ENCODE results near the gene LDLRAP1.

Gene LDLRAP1

DNA sequence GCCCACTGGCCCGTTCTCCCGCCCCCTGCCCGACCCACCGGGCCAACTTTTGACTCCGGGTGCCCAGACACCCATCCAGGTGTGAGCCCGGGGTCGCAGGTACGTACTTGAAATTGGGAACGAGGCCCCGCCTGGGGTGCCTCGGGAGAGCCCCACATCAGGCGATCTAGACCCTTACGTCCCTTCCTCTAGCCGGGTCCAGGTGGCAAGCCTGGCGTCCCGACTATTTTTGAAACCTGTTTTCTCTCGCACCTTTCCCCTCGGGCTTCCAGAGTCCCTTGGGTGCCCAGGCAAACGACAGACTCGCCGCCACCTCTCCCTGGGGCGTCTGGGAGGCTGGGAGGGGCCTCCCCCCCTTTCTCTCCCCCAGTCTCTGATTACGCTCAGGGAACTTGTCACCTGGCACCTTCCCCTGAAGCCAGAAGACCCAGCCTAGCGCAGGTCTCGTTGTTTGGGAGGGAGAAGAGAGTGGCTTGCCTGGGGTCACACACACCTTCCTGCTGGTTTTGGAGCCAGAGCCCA is 898 bp downstream of the LDLRAP1 start:
- no peak for DNase-seq (ENCODE audit: low read depth in 2 of 2)

GRCh38 chr1:25544819-25545218 is 1.4 kb downstream of the LDLRAP1 start:
- no peak for DNase-seq (ENCODE audit: low read depth in 2 of 2)

- no peak for DNase-seq (ENCODE audit: low read depth in 2 of 2)
Observed at GRCh38 chr1:25545767-25546166, 2.4 kb downstream of the LDLRAP1 start.

- DNase-seq (ENCODE audit: low read depth in 2 of 2): no peak
Observed at GRCh38 chr1:25546193-25546592, 2.8 kb downstream of the LDLRAP1 start.

DNA sequence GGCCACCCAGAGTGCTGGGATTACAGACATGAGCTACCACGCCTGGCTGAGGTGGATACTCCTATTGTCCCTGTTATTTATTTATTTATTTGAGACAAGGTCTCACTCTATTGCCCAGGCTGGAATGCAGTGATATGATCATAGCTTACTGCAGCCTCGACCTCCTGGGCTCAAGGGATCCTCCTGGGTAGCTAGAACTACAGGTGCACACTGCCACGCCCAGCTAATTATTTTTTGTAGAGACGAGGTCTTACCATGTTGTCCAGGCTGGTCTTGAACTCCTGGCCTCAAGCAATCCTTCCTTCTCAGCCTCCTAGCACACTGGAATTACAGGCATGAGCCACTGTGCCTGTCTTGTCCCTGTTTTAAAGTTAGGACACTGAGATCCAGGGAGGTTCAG is 5.2 kb downstream of the LDLRAP1 start:
- DNase-seq (ENCODE audit: low read depth in 2 of 2): no peak

DNA sequence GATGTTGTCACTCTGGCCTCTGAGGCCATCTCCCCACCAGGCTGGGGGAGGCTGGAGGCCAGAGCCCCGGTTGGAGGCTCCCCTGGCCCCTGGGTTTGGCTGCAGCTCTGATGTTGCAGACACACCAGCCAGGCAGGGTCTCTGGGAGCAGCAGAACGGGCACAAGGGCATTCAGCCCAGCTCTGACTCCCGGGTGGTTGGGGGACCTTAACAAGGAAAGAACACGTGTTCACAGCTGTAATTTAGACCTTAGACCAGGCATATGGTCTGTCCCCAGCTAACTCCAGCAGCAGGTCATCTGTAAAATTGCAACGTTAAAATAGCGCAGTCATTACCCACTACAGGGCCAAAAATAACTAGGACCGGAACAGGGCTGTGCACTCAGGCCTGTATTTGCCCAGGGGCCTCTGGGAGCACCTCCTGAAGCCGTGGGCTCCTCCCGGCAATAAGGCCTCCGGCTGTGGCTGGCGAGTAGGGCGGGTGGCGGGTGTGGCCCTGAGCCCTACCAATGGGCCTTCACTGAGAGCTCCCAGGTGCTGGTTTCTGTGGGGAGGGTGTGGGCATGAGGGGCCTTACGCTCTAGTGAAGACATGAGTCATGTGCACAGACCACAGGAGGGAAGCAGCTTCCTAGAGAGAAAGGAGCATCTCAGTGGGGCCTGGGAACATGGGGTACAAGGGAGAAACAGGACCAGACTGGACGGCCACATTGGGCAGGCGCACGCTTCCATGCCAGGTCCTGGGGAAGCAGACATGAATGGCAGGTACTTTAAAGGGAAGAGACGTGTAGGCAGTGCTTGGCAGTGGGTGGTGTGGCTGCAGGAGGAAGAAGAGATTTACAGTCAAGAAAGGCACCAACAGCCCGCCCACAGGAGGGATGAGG is 6.1 kb downstream of the LDLRAP1 start:
- peak; percentile 34 to 64 for DNase-seq (ENCODE audit: low read depth in 2 of 2)

- DNase-seq (ENCODE audit: low read depth in 2 of 2): no peak
Observed at GRCh38 chr1:25550155-25550506, 6.7 kb downstream of the LDLRAP1 start.

DNA sequence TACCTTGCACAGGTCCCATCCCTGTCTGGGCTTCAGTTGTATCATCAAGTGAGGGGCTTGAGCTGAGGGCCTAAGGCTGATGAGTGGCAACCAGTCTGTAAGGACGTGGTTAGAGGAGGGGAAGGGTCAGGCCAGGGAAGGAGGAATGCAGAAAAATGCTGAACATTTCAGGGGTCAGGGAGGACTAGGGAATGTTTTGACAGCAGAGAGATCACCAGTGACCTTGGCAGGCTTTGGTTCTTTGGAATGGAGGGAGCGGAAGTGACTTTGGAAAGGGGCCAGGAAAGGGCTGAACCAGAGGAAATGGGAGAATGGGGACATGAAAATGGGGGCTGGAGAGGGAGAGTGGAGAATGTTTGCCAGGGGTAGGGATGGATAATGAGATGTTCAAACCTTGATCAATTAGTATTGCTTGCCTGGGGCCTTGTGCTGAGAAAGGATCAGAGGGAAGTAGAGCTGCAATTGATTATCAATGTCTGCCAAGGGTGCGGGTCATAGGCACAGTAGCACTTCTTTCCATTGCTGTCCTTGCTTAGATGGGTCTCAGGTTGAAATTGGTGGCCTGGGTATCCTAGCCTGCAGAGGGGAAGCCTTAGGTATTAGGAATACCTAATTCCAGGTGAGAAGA is 7.4 kb downstream of the LDLRAP1 start:
- no peak for DNase-seq (ENCODE audit: low read depth in 2 of 2)

DNA sequence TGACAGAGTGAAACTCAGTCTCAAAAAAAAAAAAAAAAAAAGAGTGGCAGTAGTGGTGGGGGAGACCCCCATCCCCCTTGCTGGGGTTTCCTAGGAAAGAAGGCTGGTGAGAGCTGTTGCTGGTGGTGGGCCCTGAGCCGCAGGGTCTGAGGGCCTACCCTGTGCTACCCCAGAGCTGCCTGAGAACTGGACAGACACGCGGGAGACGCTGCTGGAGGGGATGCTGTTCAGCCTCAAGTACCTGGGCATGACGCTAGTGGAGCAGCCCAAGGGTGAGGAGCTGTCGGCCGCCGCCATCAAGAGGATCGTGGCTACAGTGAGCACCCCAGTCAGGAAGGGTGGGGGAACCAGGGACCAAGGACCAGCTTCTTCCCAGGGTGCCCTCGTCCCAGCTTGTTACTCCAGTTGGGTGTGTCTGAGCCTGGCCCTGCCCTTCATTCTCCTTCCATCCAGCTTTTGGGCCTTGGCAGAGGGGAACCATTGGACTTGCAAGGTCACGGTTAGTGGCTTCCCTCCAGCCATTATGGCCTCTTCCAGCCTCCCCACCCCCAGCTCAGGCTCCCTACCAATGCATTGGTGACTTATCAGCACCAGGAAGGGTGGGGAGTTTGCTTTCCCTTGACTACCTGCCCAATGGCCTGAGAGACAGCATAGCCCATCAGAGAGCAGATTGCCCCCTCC is 10.5 kb downstream of the LDLRAP1 start:
- DNase-seq (ENCODE audit: low read depth in 2 of 2): no peak

DNA sequence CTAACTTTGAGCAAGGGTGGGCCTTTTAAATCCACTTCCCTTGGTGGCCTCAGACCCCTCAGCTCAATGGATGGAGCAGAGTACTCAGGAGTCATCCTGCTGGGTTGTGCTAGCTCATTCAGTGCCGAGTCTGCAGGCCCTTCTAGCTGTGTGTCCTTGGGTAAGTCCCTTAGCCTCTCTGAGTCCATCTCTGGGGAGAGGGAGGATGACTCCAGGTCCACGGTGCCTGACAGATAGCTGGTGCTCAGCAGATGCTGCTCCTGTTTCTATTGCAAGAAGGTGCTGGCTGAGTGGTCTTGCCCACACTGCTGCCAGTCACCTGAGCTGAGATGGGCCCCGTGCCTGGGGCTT is 11.0 kb downstream of the LDLRAP1 start:
- no peak for DNase-seq (ENCODE audit: low read depth in 2 of 2)

DNA sequence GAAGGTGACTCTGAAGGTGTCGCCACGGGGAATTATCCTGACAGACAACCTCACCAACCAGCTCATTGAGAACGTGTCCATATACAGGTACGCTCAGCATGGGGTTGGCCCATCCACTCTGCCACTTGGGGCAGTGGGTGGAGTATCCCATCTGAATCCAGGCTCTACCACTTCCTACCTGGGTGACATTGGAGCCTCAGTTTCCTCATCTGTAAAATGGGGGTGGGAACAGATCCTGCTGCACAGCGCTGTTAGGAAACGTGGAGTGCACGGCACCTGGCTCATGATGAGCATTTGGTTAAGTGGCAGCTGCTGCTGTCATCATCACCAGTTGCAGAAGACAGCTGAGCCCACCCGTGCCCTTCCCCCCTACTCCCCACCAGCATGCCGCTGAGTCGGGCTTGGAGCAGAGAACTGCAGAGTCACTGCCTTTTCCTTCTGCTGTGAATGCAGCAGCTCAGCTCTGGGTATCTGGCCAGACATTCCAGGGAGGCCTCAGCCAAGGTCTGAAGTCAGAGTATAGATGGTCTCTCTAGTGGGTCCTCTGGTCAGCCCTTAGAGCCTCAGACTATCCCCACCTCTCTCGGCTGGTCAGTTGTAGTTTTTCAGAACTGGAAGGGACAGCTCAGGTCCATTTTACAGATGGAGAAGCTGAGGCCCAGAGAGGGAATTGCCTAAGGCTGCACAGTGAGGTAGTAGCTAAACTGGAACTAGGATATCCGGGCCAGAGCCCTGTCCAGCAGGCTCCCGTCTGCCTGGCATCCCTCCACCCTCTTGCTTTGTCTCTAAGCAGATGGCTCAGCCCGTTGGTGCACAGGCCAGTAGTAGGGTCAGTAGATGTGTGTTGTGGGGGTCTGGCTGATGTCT is 11.7 kb downstream of the LDLRAP1 start:
- no peak for DNase-seq (ENCODE audit: low read depth in 2 of 2)

DNA sequence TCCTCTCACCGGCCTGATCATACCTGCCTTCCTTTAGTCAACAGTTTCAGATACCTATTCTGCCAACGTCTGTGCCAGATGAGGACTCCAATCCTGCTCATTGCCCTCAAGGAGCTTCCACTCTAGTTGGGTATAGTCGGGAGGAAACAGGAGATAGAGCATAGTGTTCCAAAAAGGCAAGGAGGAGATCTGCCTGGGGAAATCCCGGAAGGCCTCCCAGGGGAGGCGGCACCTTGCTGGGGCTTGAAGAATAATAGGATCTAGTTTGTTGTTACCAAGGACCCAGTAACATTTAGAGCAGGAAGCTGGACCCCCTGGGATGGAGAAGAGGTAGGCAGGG is 12.3 kb downstream of the LDLRAP1 start:
- DNase-seq (ENCODE audit: low read depth in 2 of 2): no peak

- DNase-seq (ENCODE audit: low read depth in 2 of 2): no peak
Observed at GRCh38 chr1:25556132-25556670, 12.8 kb downstream of the LDLRAP1 start.

DNA sequence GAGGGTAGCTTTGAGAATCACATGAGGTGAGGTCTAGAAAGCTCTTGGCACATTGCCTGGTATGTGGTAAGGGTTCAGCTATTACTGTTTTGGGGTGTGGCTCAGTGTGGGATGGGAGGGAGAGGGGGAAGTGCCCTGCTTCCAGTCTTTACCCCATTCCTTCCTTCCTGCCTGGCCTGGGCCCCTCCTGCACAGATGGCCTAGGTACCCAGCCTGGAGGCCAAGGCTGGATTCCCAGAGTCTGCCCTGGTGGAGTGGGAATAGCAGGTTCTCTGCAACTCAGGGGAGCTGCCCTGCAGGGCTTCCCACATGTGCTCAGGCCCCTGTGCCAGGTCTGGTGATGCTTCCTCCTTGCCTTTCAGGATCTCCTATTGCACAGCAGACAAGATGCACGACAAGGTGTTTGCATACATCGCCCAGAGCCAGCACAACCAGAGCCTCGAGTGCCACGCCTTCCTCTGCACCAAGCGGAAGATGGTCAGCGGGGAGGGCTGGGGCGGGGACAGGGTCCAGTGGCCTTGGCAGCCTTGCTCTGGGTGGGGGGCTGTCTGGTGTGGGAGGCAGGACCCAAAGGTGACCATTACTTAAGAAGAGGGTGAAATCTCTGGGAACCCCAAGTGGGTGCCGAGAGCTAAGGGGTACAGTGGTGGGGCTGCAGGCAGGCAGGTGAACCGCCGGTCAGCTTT is 13.5 kb downstream of the LDLRAP1 start:
- no peak for DNase-seq (ENCODE audit: low read depth in 2 of 2)

DNA sequence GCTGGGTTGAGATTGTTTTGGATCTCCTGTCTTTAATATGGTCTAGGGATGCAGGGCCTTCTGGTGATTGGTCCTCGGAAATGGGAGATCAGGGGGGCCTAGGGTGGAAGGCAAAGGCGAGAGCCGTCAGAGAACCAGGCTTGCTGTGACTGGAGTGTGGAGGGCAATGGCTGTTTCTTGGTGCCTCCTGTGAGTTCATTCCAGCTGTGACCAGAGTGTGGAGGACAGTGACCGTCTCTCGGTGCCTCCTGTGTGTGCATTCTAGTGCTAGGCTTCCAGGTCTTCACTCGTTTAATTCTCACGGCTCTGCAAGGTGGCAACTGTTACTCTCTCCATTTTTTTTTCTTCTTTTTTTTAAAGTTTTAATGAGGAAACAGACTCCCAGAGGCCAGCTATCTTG is 14.1 kb downstream of the LDLRAP1 start:
- DNase-seq (ENCODE audit: low read depth in 2 of 2): no peak

GRCh38 chr1:25559031-25559430 is 15.6 kb downstream of the LDLRAP1 start:
- DNase-seq (ENCODE audit: low read depth in 2 of 2): no peak

DNA sequence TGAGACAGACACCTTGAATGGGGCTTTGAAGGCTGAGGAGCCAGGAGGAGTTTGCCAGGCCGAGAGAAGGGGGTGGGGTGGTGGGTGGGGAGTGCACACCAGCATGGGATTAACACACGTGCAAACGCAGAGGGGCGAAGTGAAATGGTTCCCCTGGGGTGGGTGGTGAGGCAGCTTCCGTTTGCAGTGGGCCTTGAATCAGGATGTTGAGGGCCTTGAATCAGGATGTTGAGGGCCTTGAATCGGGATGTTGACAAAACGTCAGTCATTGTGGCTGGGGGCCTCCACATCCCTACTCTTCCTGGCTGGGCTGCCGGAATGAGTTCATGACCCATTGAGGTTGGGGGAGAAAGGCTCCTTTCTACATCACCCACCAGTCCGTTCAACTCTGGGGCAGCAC is 16.6 kb downstream of the LDLRAP1 start:
- DNase-seq (ENCODE audit: low read depth in 2 of 2): no peak

DNA sequence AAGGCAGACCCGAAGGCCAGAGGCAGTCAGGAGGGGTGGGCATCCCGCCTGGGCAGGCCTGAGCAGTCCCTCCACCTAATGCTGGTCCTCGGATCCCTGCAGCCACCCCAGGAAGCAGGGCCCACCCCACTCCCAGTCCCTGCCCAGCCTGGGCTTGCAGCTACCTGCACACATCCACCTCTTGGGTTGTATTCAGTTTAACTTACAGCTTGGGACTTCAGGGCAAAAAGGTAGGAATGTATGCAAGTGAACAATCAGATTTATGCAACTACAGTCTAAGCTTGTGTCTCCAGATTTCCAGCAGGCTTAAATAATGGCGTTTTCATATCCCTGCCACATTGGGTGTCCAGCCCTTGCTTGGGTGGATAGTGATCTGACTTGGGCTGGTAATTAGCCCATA is 17.4 kb downstream of the LDLRAP1 start:
- no peak for DNase-seq (ENCODE audit: low read depth in 2 of 2)

DNA sequence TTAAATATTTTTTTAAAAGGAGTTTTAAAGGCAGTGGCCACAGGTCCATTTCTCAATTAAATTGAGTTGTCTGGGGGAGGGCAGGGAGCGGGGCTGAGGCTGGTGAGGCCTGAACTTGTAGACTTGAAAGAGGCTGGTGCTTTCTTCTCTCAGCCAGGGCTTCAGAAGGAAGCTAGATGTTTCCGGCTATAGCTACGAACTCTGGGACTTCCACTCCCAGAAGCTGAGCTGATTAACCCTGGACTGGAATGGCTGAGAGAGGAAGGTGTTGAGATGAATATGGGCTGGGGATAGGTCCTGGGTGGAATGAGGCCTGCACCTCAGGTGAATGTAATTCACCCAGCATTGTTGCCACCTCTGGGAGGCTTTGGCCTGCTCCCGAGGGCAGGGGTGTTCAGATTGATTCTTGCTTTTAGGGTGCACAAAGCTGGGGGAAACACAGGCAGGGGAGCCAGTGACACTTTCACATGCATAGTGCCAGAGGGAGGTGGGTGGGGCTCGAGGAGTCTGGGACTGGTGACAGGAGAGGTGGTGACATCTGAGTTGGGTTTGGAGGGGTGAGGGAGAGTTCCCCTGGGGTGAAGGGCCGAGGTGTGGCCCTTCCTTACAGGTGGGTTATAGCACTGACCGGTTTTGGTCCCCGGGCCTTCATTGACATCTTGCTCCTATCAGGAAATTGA is 18.2 kb downstream of the LDLRAP1 start:
- DNase-seq (ENCODE audit: low read depth in 2 of 2): no peak

DNA sequence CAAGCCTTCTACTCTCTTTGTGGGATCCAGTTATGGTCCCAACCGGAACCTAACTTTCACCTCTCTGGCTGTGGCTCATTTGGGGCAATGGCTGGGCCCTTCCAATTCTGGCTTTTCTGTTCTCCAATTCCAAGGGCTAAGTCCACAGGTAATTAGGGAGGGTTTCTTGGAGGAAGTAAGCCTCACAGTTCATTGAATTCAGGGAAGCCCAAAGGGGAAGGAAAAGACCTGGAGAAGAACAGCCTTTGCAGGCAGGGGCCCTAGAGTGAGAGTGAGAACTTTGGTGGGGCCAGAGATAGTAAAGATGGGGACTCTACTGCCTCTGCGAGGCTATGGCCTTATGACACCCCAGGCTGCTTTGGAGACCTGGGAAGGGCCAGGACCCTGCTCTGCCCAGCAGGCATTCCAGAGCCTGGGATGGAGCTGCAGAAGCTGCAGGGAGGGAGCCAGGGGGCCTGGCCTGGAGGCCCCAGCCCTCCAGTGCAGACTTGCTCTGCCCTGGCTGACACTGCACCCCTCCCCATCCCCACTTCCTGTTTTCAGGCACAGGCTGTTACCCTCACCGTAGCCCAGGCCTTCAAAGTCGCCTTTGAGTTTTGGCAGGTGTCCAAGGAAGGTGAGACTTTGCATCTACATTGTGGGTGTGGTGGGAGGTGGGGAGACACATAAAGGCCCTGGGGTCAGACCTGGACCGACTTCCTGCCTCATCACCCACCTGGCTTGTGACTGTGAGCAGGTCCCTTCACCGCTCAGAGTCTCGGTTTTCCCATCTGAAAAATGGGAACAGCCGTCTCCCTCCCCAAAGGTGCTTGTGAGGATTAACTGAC is 18.9 kb downstream of the LDLRAP1 start:
- DNase-seq (ENCODE audit: low read depth in 2 of 2): peak; percentile 35 to 52

All from stimulated activated CD8-positive, alpha-beta memory T cell treated with anti-CD3 and anti-CD28 coated beads, Interleukin-15, amount 100 ng/mL, for 4 hours (primary cell).